ENCODE data around the gene LAMA1.

LAMA1 gene

DNA sequence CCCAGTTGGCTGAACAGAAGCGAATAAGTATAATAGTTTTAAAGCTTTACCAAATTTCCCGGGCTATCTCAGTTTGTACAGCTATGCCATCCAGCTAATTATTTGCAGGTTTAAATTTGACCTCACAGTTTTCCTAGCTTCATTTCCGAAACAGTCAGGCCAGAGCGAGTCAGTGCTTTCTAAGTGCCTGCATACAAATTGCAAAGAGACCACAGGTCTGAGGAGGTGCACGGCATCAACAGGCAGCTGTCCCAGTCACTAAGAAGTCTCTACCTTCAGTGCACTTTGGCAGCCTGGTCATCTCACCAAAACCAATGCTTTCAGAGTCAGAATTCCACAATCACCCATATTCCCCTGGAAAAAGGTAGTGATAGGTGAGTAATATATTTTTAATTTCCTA, 51.9 kb downstream of the LAMA1 start:
- TF ChIP-seq, protein P1, sequence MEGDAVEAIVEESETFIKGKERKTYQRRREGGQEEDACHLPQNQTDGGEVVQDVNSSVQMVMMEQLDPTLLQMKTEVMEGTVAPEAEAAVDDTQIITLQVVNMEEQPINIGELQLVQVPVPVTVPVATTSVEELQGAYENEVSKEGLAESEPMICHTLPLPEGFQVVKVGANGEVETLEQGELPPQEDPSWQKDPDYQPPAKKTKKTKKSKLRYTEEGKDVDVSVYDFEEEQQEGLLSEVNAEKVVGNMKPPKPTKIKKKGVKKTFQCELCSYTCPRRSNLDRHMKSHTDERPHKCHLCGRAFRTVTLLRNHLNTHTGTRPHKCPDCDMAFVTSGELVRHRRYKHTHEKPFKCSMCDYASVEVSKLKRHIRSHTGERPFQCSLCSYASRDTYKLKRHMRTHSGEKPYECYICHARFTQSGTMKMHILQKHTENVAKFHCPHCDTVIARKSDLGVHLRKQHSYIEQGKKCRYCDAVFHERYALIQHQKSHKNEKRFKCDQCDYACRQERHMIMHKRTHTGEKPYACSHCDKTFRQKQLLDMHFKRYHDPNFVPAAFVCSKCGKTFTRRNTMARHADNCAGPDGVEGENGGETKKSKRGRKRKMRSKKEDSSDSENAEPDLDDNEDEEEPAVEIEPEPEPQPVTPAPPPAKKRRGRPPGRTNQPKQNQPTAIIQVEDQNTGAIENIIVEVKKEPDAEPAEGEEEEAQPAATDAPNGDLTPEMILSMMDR (IDR thresholded peaks at IDR 0.05) = no peak

DNA sequence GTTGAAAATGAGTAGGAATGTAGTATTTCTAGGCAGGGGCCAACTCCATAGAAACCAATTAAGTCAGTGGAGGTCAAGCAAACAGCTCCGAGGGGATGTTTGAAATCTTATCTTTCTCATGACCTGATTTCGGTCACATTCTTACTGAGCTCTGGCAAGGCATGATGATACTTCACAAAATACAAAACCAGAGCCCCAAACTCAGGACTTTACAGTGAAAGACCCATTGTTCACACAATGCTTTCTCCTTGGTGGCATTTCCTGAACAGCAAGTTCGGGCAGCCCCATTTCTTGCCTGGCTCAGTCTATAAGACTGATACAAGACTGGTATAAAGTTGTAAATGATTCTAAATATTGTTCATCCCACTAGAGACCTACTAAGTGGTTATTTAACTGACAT, 53.3 kb downstream of the LAMA1 start:
- TF ChIP-seq, protein P1 (IDR thresholded peaks at IDR 0.05) = no peak

DNA sequence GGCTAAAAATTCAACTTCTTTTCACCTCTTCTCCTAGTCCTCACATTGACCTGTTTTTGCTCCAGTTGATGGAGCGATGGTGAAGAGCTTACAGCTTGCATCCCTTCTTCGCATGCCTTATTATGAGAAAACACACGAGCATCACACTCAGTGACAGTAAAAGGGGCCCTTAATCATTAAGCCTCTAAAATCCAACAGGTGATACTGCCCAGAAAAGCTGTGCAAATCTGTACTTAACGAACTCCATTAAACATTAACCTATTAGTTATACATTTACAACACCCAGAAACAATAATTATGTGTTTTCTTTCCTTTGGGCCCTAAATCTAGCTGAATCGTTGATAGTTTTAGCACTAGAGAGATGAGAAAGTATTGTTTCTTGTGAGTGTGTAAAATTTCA, 54.8 kb downstream of the LAMA1 start:
- TF ChIP-seq, protein P1 (IDR thresholded peaks at IDR 0.05) = no peak

DNA sequence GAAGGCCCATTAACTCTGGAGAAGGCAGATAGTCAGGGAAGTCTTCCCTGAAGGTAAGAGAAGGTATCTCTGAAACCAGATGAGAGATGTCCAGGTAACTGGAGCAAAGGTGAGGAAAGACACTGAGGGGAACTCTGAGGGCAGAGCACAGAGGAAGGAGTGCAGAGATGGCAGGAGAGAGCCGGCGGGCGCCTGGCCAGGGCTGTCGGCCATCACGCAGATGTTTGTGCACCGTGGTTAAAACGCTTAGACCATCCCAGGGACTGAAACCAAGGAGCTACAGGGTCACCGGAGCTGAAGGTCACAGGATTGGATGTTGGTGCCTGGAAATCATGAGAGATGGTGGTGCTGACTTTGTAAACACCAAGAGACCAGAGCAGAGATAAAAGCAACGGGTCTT, 55.4 kb downstream of the LAMA1 start:
- TF ChIP-seq, protein P1 (IDR thresholded peaks at IDR 0.05) = no peak

DNA sequence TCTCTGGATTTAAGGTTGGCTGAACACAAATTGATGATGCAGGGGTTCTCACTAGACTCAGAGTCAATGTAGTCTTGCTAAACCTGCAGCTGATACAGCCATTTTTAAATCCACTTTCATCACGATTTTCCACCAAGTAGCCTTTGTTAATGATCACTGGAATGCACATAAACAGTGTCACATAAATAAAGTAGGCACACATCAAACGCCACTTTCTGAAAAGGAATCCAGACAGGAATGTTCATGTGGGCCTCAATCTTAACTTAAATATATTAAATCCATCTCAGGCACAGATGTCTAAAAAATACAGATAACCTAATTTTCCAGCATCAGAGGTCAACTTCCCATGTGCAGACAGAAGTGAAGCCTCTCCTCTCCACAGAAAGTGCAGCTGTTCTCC, 58.3 kb downstream of the LAMA1 start:
- TF ChIP-seq, protein P1 (IDR thresholded peaks at IDR 0.05) = no peak

DNA sequence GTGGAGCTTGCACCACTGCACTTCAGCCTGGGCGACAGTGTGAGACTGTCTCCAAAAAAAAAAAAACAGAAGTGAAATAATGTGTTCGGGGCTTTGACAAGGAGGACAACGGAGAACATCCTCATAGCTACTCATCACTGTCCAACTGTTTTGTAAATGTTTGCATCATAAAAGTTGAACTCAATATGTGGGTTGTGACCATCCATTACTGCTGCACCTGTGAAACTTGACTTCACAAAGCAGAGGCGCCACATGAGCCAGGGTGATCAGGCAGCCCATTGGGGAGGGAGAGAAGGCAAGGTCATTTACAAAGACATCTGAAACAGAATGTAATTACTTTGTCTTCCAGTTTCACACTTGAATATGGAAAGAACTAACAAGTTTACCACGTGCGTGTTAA, 61.6 kb downstream of the LAMA1 start:
- TF ChIP-seq, protein P1 (IDR thresholded peaks at IDR 0.05) = no peak

DNA sequence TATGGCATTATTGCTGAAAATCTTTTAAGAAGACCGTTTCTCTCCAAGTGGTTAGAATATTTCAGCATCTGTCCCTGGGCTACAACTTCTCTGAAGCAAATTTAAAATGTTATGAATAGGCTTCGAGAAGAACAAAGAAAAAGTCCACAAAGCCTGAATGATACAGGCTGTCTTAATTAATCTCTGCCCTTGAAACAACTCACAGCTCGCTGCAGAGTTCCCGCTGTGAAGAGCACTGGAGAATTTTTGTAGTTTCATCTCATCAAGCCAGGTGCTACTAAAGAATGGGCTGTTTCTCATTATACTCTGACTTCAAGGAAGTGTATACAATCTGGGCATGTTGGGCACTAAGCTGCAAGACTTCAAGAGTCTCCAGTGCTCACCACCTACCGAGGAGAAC, 67.6 kb downstream of the LAMA1 start:
- TF ChIP-seq, protein P1 (IDR thresholded peaks at IDR 0.05) = no peak

DNA sequence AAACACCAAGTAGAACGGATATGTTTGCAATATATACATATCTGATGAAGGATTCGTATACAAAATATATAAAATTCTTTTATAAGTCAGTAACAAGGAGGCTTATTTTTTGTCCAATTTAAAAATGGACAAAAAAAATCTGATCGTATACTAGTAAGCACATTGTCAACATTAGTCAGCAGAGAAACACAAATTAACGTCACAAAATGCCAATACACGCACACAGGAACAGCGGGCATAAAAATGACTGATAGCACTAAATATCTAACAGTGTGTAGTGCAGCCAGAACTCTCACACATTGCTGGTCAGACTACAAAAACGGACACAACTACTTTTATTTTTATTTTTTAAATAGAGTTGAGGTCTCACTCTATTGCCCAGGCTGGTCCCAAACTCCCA, 69.5 kb downstream of the LAMA1 start:
- TF ChIP-seq, protein P1 (IDR thresholded peaks at IDR 0.05) = no peak
